SK-N-SH treated with all-trans-retinoic acid at 6 μM for 48 hours (cell line): ENCODE data around the gene VMP1.

Source experiments
- BACH2 ChIP-seq: fragments of 250-450 bp; sonication (Bioruptor Pico); IDR thresholded peaks from 2 replicates; pipeline ENCODE4 v1.9.0; 2021; ENCODE audit warnings: mild to moderate bottlenecking, borderline replicate concordance
- CSDC2 ChIP-seq: fragments of 250-450 bp; sonication (Bioruptor Pico); IDR thresholded peaks from 2 replicates; pipeline ENCODE4 v1.5.0; 2020; ENCODE audit warnings: mild to moderate bottlenecking, moderate library complexity
- PPARA ChIP-seq: fragments of 250-450 bp; sonication (Bioruptor Pico); IDR thresholded peaks from 2 replicates; pipeline ENCODE4 v1.5.0; 2020; ENCODE audit warnings: mild to moderate bottlenecking, borderline replicate concordance
- SNAI2 ChIP-seq: fragments of 250-450 bp; sonication (Bioruptor Pico); IDR thresholded peaks from 2 replicates; pipeline ENCODE4 v1.5.0; 2020; ENCODE audit warnings: mild to moderate bottlenecking, moderate library complexity
- ZFP30 ChIP-seq: fragments of 450-650 bp; formaldehyde crosslinking; IDR thresholded peaks from 2 replicates; pipeline ENCODE4 v1.5.0; 2022; ENCODE audit warnings: mild to moderate bottlenecking, moderate library complexity
- ZNF565 ChIP-seq: fragments of 450-650 bp; formaldehyde crosslinking; conservative IDR thresholded peaks from 2 replicates; pipeline ENCODE4 v1.5.0; 2020; ENCODE audit warnings: low read depth, mild to moderate bottlenecking, moderate library complexity
- TF ChIP-seq, protein P1 (sequence below): fragments of 250-450 bp; sonication (Bioruptor Pico); IDR thresholded peaks from 2 replicates; pipeline ENCODE4 v1.5.0; 2020; ENCODE audit warnings: mild to moderate bottlenecking, moderate library complexity

DNA sequence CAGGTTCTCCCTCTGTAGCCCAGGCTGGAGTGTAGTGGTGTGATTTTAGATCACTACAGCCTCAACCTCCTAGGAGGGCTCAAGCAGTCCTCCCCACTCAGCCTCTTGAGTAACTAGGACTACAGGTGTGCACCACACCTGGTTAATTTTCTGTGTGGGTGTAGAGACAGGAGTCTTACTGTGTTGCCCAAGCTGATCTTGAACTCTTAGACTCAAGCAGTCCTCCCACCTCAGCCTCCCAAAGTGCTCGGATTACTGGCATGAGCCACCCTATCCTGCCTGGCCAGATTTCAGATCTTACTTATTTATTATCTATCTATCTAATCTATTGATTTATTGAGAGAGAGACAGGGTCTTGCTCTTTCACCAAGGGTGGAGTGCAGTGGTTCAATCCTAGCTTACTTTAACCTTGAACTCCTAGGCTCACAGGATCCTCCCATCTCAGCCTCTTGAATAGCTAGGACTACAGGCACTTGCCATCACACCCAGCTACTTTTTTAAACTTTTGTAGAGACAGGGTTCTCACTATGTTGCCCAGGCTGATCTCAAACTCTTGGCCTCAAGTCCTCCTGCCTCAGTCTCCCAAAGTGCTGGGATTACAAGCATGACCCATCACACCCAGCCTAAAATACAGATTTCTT is 123.5 kb downstream of the VMP1 start:
- TF ChIP-seq ZFP30 (CRISPR knock-in tag) (no peak), SNAI2 (CRISPR knock-in tag) (no peak), BACH2 (CRISPR knock-in tag) (no peak), CSDC2 (CRISPR knock-in tag) (peak; percentile 85), ZNF565 (CRISPR knock-in tag) (0 out of 2 replicates have a peak, but pooled peaks have one; percentile 37), PPARA (CRISPR knock-in tag) (no peak)
- TF ChIP-seq, protein P1, sequence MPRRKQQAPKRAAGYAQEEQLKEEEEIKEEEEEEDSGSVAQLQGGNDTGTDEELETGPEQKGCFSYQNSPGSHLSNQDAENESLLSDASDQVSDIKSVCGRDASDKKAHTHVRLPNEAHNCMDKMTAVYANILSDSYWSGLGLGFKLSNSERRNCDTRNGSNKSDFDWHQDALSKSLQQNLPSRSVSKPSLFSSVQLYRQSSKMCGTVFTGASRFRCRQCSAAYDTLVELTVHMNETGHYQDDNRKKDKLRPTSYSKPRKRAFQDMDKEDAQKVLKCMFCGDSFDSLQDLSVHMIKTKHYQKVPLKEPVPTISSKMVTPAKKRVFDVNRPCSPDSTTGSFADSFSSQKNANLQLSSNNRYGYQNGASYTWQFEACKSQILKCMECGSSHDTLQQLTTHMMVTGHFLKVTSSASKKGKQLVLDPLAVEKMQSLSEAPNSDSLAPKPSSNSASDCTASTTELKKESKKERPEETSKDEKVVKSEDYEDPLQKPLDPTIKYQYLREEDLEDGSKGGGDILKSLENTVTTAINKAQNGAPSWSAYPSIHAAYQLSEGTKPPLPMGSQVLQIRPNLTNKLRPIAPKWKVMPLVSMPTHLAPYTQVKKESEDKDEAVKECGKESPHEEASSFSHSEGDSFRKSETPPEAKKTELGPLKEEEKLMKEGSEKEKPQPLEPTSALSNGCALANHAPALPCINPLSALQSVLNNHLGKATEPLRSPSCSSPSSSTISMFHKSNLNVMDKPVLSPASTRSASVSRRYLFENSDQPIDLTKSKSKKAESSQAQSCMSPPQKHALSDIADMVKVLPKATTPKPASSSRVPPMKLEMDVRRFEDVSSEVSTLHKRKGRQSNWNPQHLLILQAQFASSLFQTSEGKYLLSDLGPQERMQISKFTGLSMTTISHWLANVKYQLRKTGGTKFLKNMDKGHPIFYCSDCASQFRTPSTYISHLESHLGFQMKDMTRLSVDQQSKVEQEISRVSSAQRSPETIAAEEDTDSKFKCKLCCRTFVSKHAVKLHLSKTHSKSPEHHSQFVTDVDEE (CRISPR knock-in tag): no peak
